ENCODE data around the gene GIGYF2.

GIGYF2 gene

GRCh38 chr2:232833830-232834229 lies 136.7 kb downstream of the GIGYF2 start:
- TF ChIP-seq ZFP3 (CRISPR knock-in tag; IDR thresholded peaks at IDR 0.05): no peak
- no peak for TF ChIP-seq ZNF565 (CRISPR knock-in tag; conservative IDR thresholded peaks at IDR 0.05; ENCODE audit: low read depth)
- no peak for TF ChIP-seq ZFP30 (CRISPR knock-in tag; IDR thresholded peaks at IDR 0.05)
- TF ChIP-seq CSDC2 (CRISPR knock-in tag; IDR thresholded peaks at IDR 0.05): no peak
- no peak for ATAC-seq

DNA sequence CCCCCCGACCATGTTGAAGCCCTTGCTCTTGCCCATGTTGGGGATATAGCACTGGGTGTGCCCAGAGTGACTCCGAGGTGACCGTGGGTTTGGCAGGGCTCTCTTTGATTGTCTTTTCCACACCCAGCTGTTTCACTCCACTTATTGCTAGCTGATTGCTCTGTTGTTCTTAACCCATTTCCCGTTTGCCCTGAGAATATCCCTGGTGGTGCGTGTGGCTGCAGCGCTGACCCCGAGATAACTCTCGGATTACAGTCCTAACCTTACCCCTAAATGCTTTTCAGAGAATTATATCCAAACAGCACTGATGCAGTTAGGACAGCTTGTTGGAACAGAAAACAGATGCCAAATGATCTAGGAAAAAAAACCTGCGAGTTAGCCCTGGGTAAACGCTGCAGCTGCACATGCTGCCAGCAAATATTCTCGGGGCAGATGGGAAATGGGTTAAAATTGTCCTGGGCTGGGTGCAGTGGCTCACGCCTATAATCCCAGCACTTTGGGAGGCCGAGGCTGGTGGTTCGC lies 138.6 kb downstream of the GIGYF2 start:
- no peak for ATAC-seq
- no peak for TF ChIP-seq TSHZ2 (CRISPR knock-in tag; IDR thresholded peaks at IDR 0.05)
- TF ChIP-seq CSDC2 (CRISPR knock-in tag; IDR thresholded peaks at IDR 0.05): no peak
- TF ChIP-seq PATZ1 (CRISPR knock-in tag; IDR thresholded peaks at IDR 0.05; ENCODE audit: borderline replicate concordance): no peak
- no peak for TF ChIP-seq ZNF70 (CRISPR knock-in tag; IDR thresholded peaks at IDR 0.05)
- TF ChIP-seq PPARA (CRISPR knock-in tag; IDR thresholded peaks at IDR 0.05; ENCODE audit: borderline replicate concordance): no peak
- TF ChIP-seq ZNF8 (CRISPR knock-in tag; IDR thresholded peaks at IDR 0.05): no peak
- no peak for TF ChIP-seq ISL1 (CRISPR knock-in tag; IDR thresholded peaks at IDR 0.05)
- TF ChIP-seq, protein P1, sequence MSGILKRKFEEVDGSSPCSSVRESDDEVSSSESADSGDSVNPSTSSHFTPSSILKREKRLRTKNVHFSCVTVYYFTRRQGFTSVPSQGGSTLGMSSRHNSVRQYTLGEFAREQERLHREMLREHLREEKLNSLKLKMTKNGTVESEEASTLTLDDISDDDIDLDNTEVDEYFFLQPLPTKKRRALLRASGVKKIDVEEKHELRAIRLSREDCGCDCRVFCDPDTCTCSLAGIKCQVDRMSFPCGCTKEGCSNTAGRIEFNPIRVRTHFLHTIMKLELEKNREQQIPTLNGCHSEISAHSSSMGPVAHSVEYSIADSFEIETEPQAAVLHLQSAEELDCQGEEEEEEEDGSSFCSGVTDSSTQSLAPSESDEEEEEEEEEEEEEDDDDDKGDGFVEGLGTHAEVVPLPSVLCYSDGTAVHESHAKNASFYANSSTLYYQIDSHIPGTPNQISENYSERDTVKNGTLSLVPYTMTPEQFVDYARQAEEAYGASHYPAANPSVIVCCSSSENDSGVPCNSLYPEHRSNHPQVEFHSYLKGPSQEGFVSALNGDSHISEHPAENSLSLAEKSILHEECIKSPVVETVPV (CRISPR knock-in tag; IDR thresholded peaks at IDR 0.05): no peak
- TF ChIP-seq TOX (CRISPR knock-in tag; IDR thresholded peaks at IDR 0.05; ENCODE audit: borderline replicate concordance): no peak
- TF ChIP-seq ZFP30 (CRISPR knock-in tag; IDR thresholded peaks at IDR 0.05): no peak
- no peak for TF ChIP-seq SNAI2 (CRISPR knock-in tag; IDR thresholded peaks at IDR 0.05)
- TF ChIP-seq TCF4 (CRISPR knock-in tag; IDR thresholded peaks at IDR 0.05; ENCODE audit: borderline replicate concordance): no peak
- TF ChIP-seq, protein P2, sequence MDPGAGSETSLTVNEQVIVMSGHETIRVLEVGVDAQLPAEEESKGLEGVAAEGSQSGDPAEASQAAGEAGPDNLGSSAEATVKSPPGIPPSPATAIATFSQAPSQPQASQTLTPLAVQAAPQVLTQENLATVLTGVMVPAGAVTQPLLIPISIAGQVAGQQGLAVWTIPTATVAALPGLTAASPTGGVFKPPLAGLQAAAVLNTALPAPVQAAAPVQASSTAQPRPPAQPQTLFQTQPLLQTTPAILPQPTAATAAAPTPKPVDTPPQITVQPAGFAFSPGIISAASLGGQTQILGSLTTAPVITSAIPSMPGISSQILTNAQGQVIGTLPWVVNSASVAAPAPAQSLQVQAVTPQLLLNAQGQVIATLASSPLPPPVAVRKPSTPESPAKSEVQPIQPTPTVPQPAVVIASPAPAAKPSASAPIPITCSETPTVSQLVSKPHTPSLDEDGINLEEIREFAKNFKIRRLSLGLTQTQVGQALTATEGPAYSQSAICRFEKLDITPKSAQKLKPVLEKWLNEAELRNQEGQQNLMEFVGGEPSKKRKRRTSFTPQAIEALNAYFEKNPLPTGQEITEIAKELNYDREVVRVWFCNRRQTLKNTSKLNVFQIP (CRISPR knock-in tag; IDR thresholded peaks at IDR 0.05; ENCODE audit: borderline replicate concordance, low read depth): no peak
- no peak for TF ChIP-seq ZC3H10 (CRISPR knock-in tag; IDR thresholded peaks at IDR 0.05)
- TF ChIP-seq, protein P3, sequence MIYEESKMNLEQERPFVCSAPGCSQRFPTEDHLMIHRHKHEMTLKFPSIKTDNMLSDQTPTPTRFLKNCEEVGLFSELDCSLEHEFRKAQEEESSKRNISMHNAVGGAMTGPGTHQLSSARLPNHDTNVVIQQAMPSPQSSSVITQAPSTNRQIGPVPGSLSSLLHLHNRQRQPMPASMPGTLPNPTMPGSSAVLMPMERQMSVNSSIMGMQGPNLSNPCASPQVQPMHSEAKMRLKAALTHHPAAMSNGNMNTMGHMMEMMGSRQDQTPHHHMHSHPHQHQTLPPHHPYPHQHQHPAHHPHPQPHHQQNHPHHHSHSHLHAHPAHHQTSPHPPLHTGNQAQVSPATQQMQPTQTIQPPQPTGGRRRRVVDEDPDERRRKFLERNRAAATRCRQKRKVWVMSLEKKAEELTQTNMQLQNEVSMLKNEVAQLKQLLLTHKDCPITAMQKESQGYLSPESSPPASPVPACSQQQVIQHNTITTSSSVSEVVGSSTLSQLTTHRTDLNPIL (CRISPR knock-in tag; IDR thresholded peaks at IDR 0.05; ENCODE audit: low read depth): no peak
- no peak for TF ChIP-seq ZNF565 (CRISPR knock-in tag; conservative IDR thresholded peaks at IDR 0.05; ENCODE audit: low read depth)
- no peak for TF ChIP-seq GLIS3 (CRISPR knock-in tag; IDR thresholded peaks at IDR 0.05)
- no peak for TF ChIP-seq RARB (CRISPR knock-in tag; IDR thresholded peaks at IDR 0.05)
- no peak for TF ChIP-seq OSR1 (CRISPR knock-in tag; IDR thresholded peaks at IDR 0.05)
- TF ChIP-seq ARNTL (CRISPR knock-in tag; IDR thresholded peaks at IDR 0.05; ENCODE audit: borderline replicate concordance, low read depth): no peak

DNA sequence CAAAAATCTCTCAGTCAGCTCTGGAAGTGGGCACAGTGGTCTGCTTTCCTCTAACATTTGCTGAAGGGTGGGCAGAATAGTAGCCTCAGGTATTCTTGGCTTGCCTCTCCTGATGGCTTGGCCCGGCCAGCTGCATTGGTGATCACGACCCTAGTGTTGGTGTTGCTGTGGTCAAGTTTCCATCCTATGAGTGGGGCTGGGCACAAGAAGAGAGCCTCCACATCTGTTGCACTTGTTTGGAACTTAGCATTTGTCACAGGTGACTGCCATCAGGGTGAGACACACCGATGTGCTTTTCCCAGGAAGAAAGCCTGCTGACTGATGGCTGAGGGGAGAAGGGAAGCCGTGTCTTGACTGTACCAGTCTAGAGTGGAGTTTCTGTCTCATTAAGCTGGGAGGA lies 139.8 kb downstream of the GIGYF2 start:
- ATAC-seq: no peak
- no peak for TF ChIP-seq PATZ1 (CRISPR knock-in tag; IDR thresholded peaks at IDR 0.05; ENCODE audit: borderline replicate concordance)
- no peak for TF ChIP-seq TOX (CRISPR knock-in tag; IDR thresholded peaks at IDR 0.05; ENCODE audit: borderline replicate concordance)
- no peak for TF ChIP-seq ISL1 (CRISPR knock-in tag; IDR thresholded peaks at IDR 0.05)
- no peak for TF ChIP-seq ESRRG (CRISPR knock-in tag; IDR thresholded peaks at IDR 0.05)
- TF ChIP-seq BACH2 (CRISPR knock-in tag; IDR thresholded peaks at IDR 0.05; ENCODE audit: borderline replicate concordance): no peak
- TF ChIP-seq ZNF565 (CRISPR knock-in tag; conservative IDR thresholded peaks at IDR 0.05; ENCODE audit: low read depth): no peak
- TF ChIP-seq TCF4 (CRISPR knock-in tag; IDR thresholded peaks at IDR 0.05; ENCODE audit: borderline replicate concordance): no peak
- no peak for TF ChIP-seq ARNTL (CRISPR knock-in tag; IDR thresholded peaks at IDR 0.05; ENCODE audit: borderline replicate concordance, low read depth)
- TF ChIP-seq, protein P2 (CRISPR knock-in tag; IDR thresholded peaks at IDR 0.05; ENCODE audit: borderline replicate concordance, low read depth): no peak
- no peak for TF ChIP-seq OSR1 (CRISPR knock-in tag; IDR thresholded peaks at IDR 0.05)
- no peak for TF ChIP-seq ZFP3 (CRISPR knock-in tag; IDR thresholded peaks at IDR 0.05)
- no peak for TF ChIP-seq GLIS3 (CRISPR knock-in tag; IDR thresholded peaks at IDR 0.05)
- TF ChIP-seq ZNF70 (CRISPR knock-in tag; IDR thresholded peaks at IDR 0.05): no peak

Measured in SK-N-SH treated with all-trans-retinoic acid at 6 μM for 48 hours (cell line).